Muscle of back (tissue), 11 donors: Measurements from ENCODE around the gene SLF2. TPM values are rescaled to one million over a fixed set of nuclear protein-coding genes. Genes with fewer than 3 reads are reported as not detected.

Experiments used
- DNase-seq, 3 donors: peaks; one replicate each; pipeline versions ENCODE4 v3.0.0 to v3.0.0-alpha.2; 2013
- polyA plus RNA-seq, 10 donors: library from polyadenylated mRNA; unstranded; fragments of 120-200 nt; gene quantifications; one replicate each; pipeline ENCODE4 v1.2.1, GENCODE V29; 2013; ENCODE audit not compliant: insufficient read length in 10 of 10

The SLF2 gene
- polyA plus RNA-seq, 10 donors = 51.3 to 101 (median 74.4) TPM

GRCh38 chr10:100979791-100980272 lies 67.1 kb downstream of the SLF2 start:
- no peak for DNase-seq

GRCh38 chr10:100980311-100980710 lies 67.5 kb downstream of the SLF2 start:
- no peak for DNase-seq

- DNase-seq = no peak
Measured at GRCh38 chr10:100980711-100981110, 67.9 kb downstream of the SLF2 start.

- DNase-seq = no peak
Measured at GRCh38 chr10:100981178-100981772, 68.5 kb downstream of the SLF2 start.

- DNase-seq = no peak
Measured at GRCh38 chr10:100982916-100983830, 70.4 kb downstream of the SLF2 start.

- DNase-seq = no peak
Measured at GRCh38 chr10:100983868-100984671, 71.3 kb downstream of the SLF2 start.

- no peak for DNase-seq
Measured at GRCh38 chr10:100984672-100985177, 72.0 kb downstream of the SLF2 start.

GRCh38 chr10:100985336-100985735 lies 72.6 kb downstream of the SLF2 start:
- no peak for DNase-seq

GRCh38 chr10:100986623-100986951 lies 73.8 kb downstream of the SLF2 start:
- DNase-seq = no peak

- peak; percentile 73 to 95 (median 89) for DNase-seq
Measured at GRCh38 chr10:100986952-100987684, 74.4 kb downstream of the SLF2 start, which contains the start of the genes MRPL43 and TWNK. Gene MRPL43, minus strand, starts transcription at chr10:100987497. Its CDS starts 54 bp downstream, at chr10:100987443. Gene TWNK, plus strand, starts transcription at chr10:100987543. Its CDS starts 668 bp downstream, at chr10:100988211.

- DNase-seq = no peak
Measured at GRCh38 chr10:100987685-100988049, 74.9 kb downstream of the SLF2 start.

GRCh38 chr10:100988166-100988565 lies 75.4 kb downstream of the SLF2 start:
- no peak for DNase-seq

- DNase-seq = no peak
Measured at GRCh38 chr10:100989088-100989487, 76.3 kb downstream of the SLF2 start.

- DNase-seq = peak; percentile 49 to 72 (median 50)
Measured at GRCh38 chr10:100993986-100994708, 81.4 kb downstream of the SLF2 start.

GRCh38 chr10:100995181-100995580 lies 82.4 kb downstream of the SLF2 start:
- no peak for DNase-seq

- peak in 1 of 3 donors; percentile 34 for DNase-seq
Measured at GRCh38 chr10:100996678-100997359, 84.1 kb downstream of the SLF2 start.

- DNase-seq = peak in 1 of 3 donors; percentile 76
Measured at GRCh38 chr10:100997360-100998182, 84.8 kb downstream of the SLF2 start.

- DNase-seq = peak; percentile 91 to 95 (median 91)
Measured at GRCh38 chr10:100998183-100998990, 85.6 kb downstream of the SLF2 start.
